ENCODE results near the gene HINT1. TPM values are rescaled to one million over a fixed set of nuclear protein-coding genes. Genes with fewer than 3 reads are reported as not detected.

HINT1 gene
- 100 to 1,000 TPM; 205 to 331 (median 236) TPM for total RNA-seq
- polyA plus RNA-seq, result 100 to 1,000 TPM; 280 to 441 (median 388) TPM
- long read RNA-seq, donor 1, transcript HINT1-201 (3 exons, 1,081 nt), result major isoform, 209 of 234 reads
- long read RNA-seq, donor 1, partial matches to known transcripts, result 0 of 234 reads
- long read RNA-seq, donor 1, other reads (novel, unspliced or antisense), result 23 of 234 reads
- long read RNA-seq, donor 2, transcript HINT1-201 (3 exons, 1,081 nt), result major isoform, 211 of 224 reads
- long read RNA-seq, donor 2, partial matches to known transcripts, result 0 of 224 reads
- long read RNA-seq, donor 2, other reads (novel, unspliced or antisense), result 9 of 224 reads

- TF ChIP-seq, protein P1, sequence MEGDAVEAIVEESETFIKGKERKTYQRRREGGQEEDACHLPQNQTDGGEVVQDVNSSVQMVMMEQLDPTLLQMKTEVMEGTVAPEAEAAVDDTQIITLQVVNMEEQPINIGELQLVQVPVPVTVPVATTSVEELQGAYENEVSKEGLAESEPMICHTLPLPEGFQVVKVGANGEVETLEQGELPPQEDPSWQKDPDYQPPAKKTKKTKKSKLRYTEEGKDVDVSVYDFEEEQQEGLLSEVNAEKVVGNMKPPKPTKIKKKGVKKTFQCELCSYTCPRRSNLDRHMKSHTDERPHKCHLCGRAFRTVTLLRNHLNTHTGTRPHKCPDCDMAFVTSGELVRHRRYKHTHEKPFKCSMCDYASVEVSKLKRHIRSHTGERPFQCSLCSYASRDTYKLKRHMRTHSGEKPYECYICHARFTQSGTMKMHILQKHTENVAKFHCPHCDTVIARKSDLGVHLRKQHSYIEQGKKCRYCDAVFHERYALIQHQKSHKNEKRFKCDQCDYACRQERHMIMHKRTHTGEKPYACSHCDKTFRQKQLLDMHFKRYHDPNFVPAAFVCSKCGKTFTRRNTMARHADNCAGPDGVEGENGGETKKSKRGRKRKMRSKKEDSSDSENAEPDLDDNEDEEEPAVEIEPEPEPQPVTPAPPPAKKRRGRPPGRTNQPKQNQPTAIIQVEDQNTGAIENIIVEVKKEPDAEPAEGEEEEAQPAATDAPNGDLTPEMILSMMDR (IDR thresholded peaks at IDR 0.05), result no peak
- WGBS, 3 donors, result 1% methylated on average over 33 of the region's 33 CpGs
- H3K36me3 ChIP-seq (ENCODE audit: insufficient read depth in 1 of 2, low read depth in 1 of 2), result peaks cover 6 to 29% of the 10 kb centered on the region in 2 donors
- no peaks in the 10 kb centered on the region for H3K9me3 ChIP-seq
- H3K4me3 ChIP-seq, result peak within 1 kb of the TSS; percentile 85
- H3K4me1 ChIP-seq, result peaks cover 13% of the 10 kb centered on the region
- H3K27me3 ChIP-seq (ENCODE audit: insufficient read depth in 3 of 3, low read length in 2 of 3), result no peaks in the 10 kb centered on the region
- ATAC-seq (peak; percentile 89 to 93 (median 91)), DNase-seq (peak; percentile 92 to 96)
- H3K27ac ChIP-seq, result peak within 1 kb of the TSS; percentile 97
- intact Hi-C loops (cut with DNase I), result loop anchor here in 1 of 2 donors (10.0 kb wide), 1 partner anchor 250 kb away; no protein-coding TSS in a partner anchor
These were observed at the start of gene HINT1 for GRCh38 chr5:131165119-131165727. HINT1 (minus strand) TSS chr5:131165256; CDS start chr5:131165205, 51 bp downstream.

GRCh38 chr5:131214609-131215227 lies 49.7 kb upstream of the HINT1 start:
- no peak for ATAC-seq
- TF ChIP-seq, protein P1 (IDR thresholded peaks at IDR 0.05), result no peak
- intact Hi-C loops (cut with DNase I), result no loop called here
- Histone ChIP-seq H3K4me1 (no peaks in the 10 kb centered on the region), H3K27me3 (ENCODE audit: insufficient read depth in 3 of 3, low read length in 2 of 3) (no peaks in the 10 kb centered on the region), H3K4me3 (no peak overlapping the region), H3K9me3 (no peaks in the 10 kb centered on the region), H3K27ac (no peak overlapping the region), H3K36me3 (ENCODE audit: insufficient read depth in 1 of 2, low read depth in 1 of 2) (no peaks in the 10 kb centered on the region)
- no peak for DNase-seq
- WGBS, 3 donors, result 58 to 66% (median 64%) methylated on average over 3 of the region's 3 CpGs

GRCh38 chr5:131212471-131213021 lies 47.5 kb upstream of the HINT1 start:
- Histone ChIP-seq H3K4me1 (no peaks in the 10 kb centered on the region), H3K9me3 (no peaks in the 10 kb centered on the region), H3K27ac (no peak overlapping the region), H3K4me3 (no peak overlapping the region), H3K27me3 (ENCODE audit: insufficient read depth in 3 of 3, low read length in 2 of 3) (no peaks in the 10 kb centered on the region), H3K36me3 (ENCODE audit: insufficient read depth in 1 of 2, low read depth in 1 of 2) (no peaks in the 10 kb centered on the region)
- intact Hi-C loops (cut with DNase I), result no loop called here
- DNase-seq (no peak), ATAC-seq (no peak)
- TF ChIP-seq, protein P1 (IDR thresholded peaks at IDR 0.05), result no peak
- 62 to 73% (median 65%) methylated on average over 5 of the region's 5 CpGs for WGBS, 3 donors

DNA sequence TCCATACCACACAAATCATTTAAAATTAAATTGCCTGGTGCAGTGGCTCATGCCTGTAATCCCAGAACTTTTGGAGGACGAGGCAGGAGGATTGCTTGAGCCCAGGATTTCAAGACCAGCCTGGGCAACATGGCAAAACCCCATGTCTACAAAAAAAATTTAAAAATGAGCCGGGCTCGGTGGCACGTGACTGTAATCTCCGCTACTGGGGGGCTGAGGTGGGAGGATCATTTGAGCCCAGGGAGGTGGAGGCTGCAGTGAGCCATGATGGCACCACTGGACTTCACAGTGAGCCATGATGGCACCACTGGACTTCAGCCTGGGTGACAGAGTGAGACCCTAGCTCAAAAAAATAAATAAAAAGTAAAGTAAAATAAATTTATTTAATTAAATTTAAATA lies 46.6 kb upstream of the HINT1 start:
- no peaks in the 10 kb centered on the region for H3K9me3 ChIP-seq
- H3K27ac ChIP-seq, result no peak overlapping the region
- no peaks in the 10 kb centered on the region for H3K4me1 ChIP-seq
- intact Hi-C loops (cut with DNase I), result no loop called here
- TF ChIP-seq, protein P1 (IDR thresholded peaks at IDR 0.05), result no peak
- 89 to 90% (median 90%) methylated on average over 5 of the region's 5 CpGs for WGBS, 3 donors
- H3K27me3 ChIP-seq (ENCODE audit: insufficient read depth in 3 of 3, low read length in 2 of 3), result no peaks in the 10 kb centered on the region
- H3K36me3 ChIP-seq (ENCODE audit: insufficient read depth in 1 of 2, low read depth in 1 of 2), result no peaks in the 10 kb centered on the region
- H3K4me3 ChIP-seq, result no peak overlapping the region
- no peak for DNase-seq
- ATAC-seq, result no peak
